PC-3 (cell line): ENCODE results near the gene RAB22A. TPM values are rescaled to one million over a fixed set of nuclear protein-coding genes. Genes with fewer than 3 reads are reported as not detected.

Source experiments
- ATAC-seq: fragments of 200-7000 bp; cut with Tn5 transposase; 2 replicates; pipeline ENCODE4 v1.9.1; 2020; ENCODE audit warnings: mild to moderate bottlenecking, moderate library complexity
- BruUV-seq: library from RNA; stranded (reverse); fragments of 400-500 nt; replicated peaks from 2 replicates; lab custom pipeline; 2021; lab: Mats Ljungman, UMichigan
- CTCF ChIA-PET: fragments of 300-600 bp; sonication (Branson Sonifier 250); formaldehyde crosslinking; loops from one replicate; lab custom pipeline; 2022; ENCODE audit warnings: antibody characterized with exemption; lab: Charles Lee
- POLR2A ChIA-PET: fragments of 300-600 bp; sonication (Branson Sonifier 250); formaldehyde crosslinking; loops from one replicate; lab custom pipeline; 2022; ENCODE audit warnings: antibody characterized with exemption; ENCODE audit not compliant: unreplicated experiment; lab: Charles Lee
- DNase-seq: peaks from one replicate; pipeline ENCODE4 v3.0.0-alpha.2; 2015
- H2AFZ ChIP-seq: fragments of 300-600 bp; sonication (generic); 2 replicates; pipeline ENCODE4 v1.6.0; 2016; ENCODE audit warnings: antibody characterized with exemption, low read length
- H3F3A ChIP-seq: fragments of 300-600 bp; sonication (generic); one replicate; pipeline ENCODE4 v1.6.0; 2017; ENCODE audit warnings: antibody characterized with exemption, low read length, control low read depth, mild to moderate bottlenecking; ENCODE audit not compliant: unreplicated experiment
- H3K27ac ChIP-seq: fragments of 300-600 bp; sonication (generic); 2 replicates; pipeline ENCODE4 v1.5.1; 2016; ENCODE audit warnings: mild to moderate bottlenecking, low read length
- H3K27me3 ChIP-seq: fragments of 300-600 bp; sonication (generic); 2 replicates; pipeline ENCODE4 v1.6.1; 2016; ENCODE audit warnings: low read length, mixed read lengths
- H3K36me3 ChIP-seq: fragments of 300-600 bp; sonication (generic); 2 replicates; pipeline ENCODE4 v1.6.1; 2016; ENCODE audit warnings: low read depth, mixed run types, low read length, mixed read lengths
- H3K4me1 ChIP-seq: fragments of 300-600 bp; sonication (generic); 2 replicates; pipeline ENCODE4 v1.5.1; 2016; ENCODE audit warnings: low read length; ENCODE audit not compliant: insufficient read depth
- H3K4me2 ChIP-seq: fragments of 300-600 bp; sonication (generic); 2 replicates; pipeline ENCODE4 v1.6.0; 2016; ENCODE audit warnings: low read length
- H3K4me3 ChIP-seq: fragments of 300-600 bp; sonication (generic); 2 replicates; pipeline ENCODE4 v1.5.1; 2016; ENCODE audit warnings: mild to moderate bottlenecking, low read length, mixed read lengths
- H3K79me2 ChIP-seq: fragments of 300-600 bp; sonication (generic); 2 replicates; pipeline ENCODE4 v1.6.1; 2017; ENCODE audit warnings: low read length, mixed read lengths
- H3K9ac ChIP-seq: fragments of 300-600 bp; sonication (generic); 2 replicates; pipeline ENCODE4 v1.6.0; 2016; ENCODE audit warnings: mild to moderate bottlenecking, low read length
- H3K9me2 ChIP-seq: fragments of 300-600 bp; sonication (generic); replicated peaks from 2 replicates; pipeline ENCODE4 v1.6.1; 2016; ENCODE audit warnings: mixed run types, low read length, mixed read lengths
- H3K9me3 ChIP-seq: fragments of 300-600 bp; sonication (generic); 2 replicates; pipeline ENCODE4 v1.6.1; 2016; ENCODE audit warnings: low read length, mixed read lengths
- H4K20me1 ChIP-seq: fragments of 300-600 bp; sonication (generic); 2 replicates; pipeline ENCODE4 v1.6.1; 2016; ENCODE audit warnings: low read length, mixed read lengths
- CTCF ChIP-seq: fragments of 300-600 bp; sonication (generic); conservative IDR thresholded peaks from 2 replicates; pipeline ENCODE4 v1.5.1; 2017; ENCODE audit warnings: antibody characterized with exemption, low read depth, mild to moderate bottlenecking, low read length
- EZH2 ChIP-seq: fragments of 300-600 bp; sonication (generic); IDR thresholded peaks from one replicate; pipeline ENCODE4 v1.6.1; 2017; ENCODE audit warnings: antibody characterized with exemption, mild to moderate bottlenecking, low read length; ENCODE audit not compliant: unreplicated experiment
- EZH2phosphoT487 ChIP-seq: fragments of 300-600 bp; sonication (generic); IDR thresholded peaks from 2 replicates; pipeline ENCODE4 v1.6.1; 2018; ENCODE audit warnings: mild to moderate bottlenecking, antibody characterized with exemption, low read length, borderline replicate concordance
- intact Hi-C: fragments of 100-400 bp; cut with micrococcal nuclease; formaldehyde crosslinking; loops from 2 replicates; pipeline ENCODE4 v1.9.0; 2023
- total RNA-seq: library from RNA; depleted of rRNA; stranded (reverse); fragments of >200 nt; gene quantifications from 2 replicates; pipeline ENCODE4 v1.2.3, GENCODE V29; 2014

Gene RAB22A
- total RNA-seq, 1 experiment from 2014 or later = 47.4 TPM

GRCh38 chr20:58374027-58374850 lies 64.7 kb downstream of the RAB22A start:
- no peak overlapping the region for H2AFZ ChIP-seq
- H3K36me3 ChIP-seq = no peaks in the 10 kb centered on the region

GRCh38 chr20:58374906-58375758 lies 65.6 kb downstream of the RAB22A start:
- Histone ChIP-seq H3K4me3 (no peak overlapping the region), H3K27ac (no peak overlapping the region), H3K27me3 (no peaks in the 10 kb centered on the region), H3K4me1 (peaks cover 8% of the 10 kb centered on the region; the same call in 1 of the 2 replicates), H3K79me2 (no peaks in the 10 kb centered on the region), H2AFZ (no peak overlapping the region), H4K20me1 (no peaks in the 10 kb centered on the region), H3K9me3 (no peaks in the 10 kb centered on the region), H3F3A (no peaks in the 10 kb centered on the region), H3K36me3 (no peaks in the 10 kb centered on the region), H3K9me2 (no peaks in the 10 kb centered on the region), H3K4me2 (no peak overlapping the region), H3K9ac (no peak overlapping the region)
- CTCF ChIA-PET = no interaction called here
- intact Hi-C loops = no loop called here
- POLR2A ChIA-PET = interaction anchor here (0.6 kb wide), 1 partner anchor 67 kb away, joined by 5 read pairs; no protein-coding TSS in a partner anchor
- DNase-seq (no peak), ATAC-seq (no peak)
- TF ChIP-seq EZH2phosphoT487 (no peak), CTCF (no peak), EZH2 (no peak)
- no TSS peak for BruUV-seq

More at GRCh38 chr20:58374027-58374850, 64.7 kb downstream of the RAB22A start:
- H4K20me1 ChIP-seq = no peaks in the 10 kb centered on the region
- no peaks in the 10 kb centered on the region for H3K9me3 ChIP-seq
- no peaks in the 10 kb centered on the region for H3K9me2 ChIP-seq
- no peak overlapping the region for H3K4me3 ChIP-seq
- H3F3A ChIP-seq = no peaks in the 10 kb centered on the region
- H3K27ac ChIP-seq = no peak overlapping the region
- ChIA-PET POLR2A (interaction anchor here (0.6 kb wide), 1 partner anchor 68 kb away, joined by 5 read pairs; no protein-coding TSS in a partner anchor), CTCF (no interaction called here)
- intact Hi-C loops = no loop called here
- no peaks in the 10 kb centered on the region for H3K27me3 ChIP-seq
- H3K79me2 ChIP-seq = no peaks in the 10 kb centered on the region
- no peak for TF ChIP-seq EZH2
- no peak for TF ChIP-seq EZH2phosphoT487
- no peak for TF ChIP-seq CTCF
- no peak overlapping the region for H3K9ac ChIP-seq
- peaks cover 8% of the 10 kb centered on the region; the same call in 1 of the 2 replicates for H3K4me1 ChIP-seq
- no TSS peak for BruUV-seq
- no peak for ATAC-seq
- no peak for DNase-seq
- H3K4me2 ChIP-seq = no peak overlapping the region
